Retinal pigment epithelial cell (primary cell): ENCODE measurements around the gene CELSR3.
A peak's percentile ranks its signal among the peaks of the same experiment; 100 is the strongest.

Experiments
- DNase-seq: peaks from one replicate; pipeline ENCODE4 v3.0.0-alpha.2; 2010; ENCODE audit warnings: low read depth
- H3K4me3 ChIP-seq: 2 replicates; pipeline ENCODE4 v1.5.1; 2011; ENCODE audit warnings: mild to moderate bottlenecking, low read length, control low read depth, moderate library complexity
- TF ChIP-seq, protein P1 (sequence below): conservative IDR thresholded peaks from 2 replicates; pipeline ENCODE4 v1.5.1; 2011; ENCODE audit warnings: low read depth, low read length, control low read depth, inconsistent platforms

Gene CELSR3, protein sequence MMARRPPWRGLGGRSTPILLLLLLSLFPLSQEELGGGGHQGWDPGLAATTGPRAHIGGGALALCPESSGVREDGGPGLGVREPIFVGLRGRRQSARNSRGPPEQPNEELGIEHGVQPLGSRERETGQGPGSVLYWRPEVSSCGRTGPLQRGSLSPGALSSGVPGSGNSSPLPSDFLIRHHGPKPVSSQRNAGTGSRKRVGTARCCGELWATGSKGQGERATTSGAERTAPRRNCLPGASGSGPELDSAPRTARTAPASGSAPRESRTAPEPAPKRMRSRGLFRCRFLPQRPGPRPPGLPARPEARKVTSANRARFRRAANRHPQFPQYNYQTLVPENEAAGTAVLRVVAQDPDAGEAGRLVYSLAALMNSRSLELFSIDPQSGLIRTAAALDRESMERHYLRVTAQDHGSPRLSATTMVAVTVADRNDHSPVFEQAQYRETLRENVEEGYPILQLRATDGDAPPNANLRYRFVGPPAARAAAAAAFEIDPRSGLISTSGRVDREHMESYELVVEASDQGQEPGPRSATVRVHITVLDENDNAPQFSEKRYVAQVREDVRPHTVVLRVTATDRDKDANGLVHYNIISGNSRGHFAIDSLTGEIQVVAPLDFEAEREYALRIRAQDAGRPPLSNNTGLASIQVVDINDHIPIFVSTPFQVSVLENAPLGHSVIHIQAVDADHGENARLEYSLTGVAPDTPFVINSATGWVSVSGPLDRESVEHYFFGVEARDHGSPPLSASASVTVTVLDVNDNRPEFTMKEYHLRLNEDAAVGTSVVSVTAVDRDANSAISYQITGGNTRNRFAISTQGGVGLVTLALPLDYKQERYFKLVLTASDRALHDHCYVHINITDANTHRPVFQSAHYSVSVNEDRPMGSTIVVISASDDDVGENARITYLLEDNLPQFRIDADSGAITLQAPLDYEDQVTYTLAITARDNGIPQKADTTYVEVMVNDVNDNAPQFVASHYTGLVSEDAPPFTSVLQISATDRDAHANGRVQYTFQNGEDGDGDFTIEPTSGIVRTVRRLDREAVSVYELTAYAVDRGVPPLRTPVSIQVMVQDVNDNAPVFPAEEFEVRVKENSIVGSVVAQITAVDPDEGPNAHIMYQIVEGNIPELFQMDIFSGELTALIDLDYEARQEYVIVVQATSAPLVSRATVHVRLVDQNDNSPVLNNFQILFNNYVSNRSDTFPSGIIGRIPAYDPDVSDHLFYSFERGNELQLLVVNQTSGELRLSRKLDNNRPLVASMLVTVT (N-terminal part only)

DNA sequence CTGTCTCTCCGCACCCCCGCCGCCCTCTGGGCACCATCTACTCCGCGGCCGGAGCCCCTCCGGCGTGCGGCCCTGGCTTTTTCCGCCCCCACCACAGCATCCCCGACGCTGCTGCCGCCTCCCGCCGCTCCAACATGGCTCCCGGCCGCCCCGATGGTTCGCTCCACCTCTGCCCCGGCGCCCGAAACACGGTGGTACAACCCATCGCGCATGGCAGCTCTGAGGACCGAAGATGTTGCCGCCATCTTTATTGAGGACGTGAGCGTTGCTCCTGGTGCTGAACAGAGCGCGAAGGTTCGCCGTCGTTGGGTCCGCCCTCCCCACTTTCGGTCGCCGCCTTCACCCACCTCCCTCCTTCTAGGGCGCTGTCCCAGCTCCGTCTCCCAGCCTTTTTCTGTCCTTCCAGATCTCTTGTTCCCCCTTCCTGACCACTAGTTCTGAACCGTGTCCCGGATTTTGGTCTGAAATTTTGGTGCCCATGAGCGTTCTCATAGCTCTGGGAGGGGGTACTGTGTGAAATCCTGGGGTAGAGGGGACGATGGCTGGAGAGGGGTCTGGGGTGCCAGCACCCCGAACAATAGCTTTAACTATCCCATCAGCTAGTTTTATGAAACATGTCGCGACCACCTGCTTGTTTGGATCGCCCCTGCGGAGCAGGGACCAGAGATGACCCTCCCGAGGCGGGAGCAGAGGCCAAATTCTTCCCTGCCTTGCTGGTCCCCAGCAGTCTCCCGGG is at the start of gene CELSR3:
Gene CELSR3, minus strand, starts transcription at position 134 of the 736 bp plus-strand sequence. CDS start 252 bp downstream, outside the sequence.
- H3K4me3 ChIP-seq, result peak within 1 kb of the TSS; percentile 51
- DNase-seq, result peak; percentile 75
- TF ChIP-seq, protein P1, sequence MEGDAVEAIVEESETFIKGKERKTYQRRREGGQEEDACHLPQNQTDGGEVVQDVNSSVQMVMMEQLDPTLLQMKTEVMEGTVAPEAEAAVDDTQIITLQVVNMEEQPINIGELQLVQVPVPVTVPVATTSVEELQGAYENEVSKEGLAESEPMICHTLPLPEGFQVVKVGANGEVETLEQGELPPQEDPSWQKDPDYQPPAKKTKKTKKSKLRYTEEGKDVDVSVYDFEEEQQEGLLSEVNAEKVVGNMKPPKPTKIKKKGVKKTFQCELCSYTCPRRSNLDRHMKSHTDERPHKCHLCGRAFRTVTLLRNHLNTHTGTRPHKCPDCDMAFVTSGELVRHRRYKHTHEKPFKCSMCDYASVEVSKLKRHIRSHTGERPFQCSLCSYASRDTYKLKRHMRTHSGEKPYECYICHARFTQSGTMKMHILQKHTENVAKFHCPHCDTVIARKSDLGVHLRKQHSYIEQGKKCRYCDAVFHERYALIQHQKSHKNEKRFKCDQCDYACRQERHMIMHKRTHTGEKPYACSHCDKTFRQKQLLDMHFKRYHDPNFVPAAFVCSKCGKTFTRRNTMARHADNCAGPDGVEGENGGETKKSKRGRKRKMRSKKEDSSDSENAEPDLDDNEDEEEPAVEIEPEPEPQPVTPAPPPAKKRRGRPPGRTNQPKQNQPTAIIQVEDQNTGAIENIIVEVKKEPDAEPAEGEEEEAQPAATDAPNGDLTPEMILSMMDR, result no peak

DNA sequence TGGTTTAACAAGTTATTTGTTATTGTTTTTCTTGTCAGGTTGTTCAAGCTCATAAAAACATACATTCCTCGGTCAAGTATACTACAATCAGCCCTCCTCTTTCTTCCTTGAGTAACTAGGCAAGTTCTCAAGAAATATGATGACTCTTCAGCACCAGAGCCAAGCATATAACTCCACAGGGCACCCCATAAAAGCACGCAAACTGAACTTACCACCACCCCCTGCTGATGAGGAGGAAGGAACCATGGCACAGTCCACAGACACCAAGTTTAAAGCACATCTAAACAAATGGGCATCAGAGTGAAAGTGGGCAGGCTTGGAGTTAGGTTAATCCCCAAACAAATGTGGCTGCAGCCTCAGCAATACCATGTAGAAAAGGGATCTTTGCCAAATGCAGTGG is 49.0 kb upstream of the CELSR3 start:
- TF ChIP-seq, protein P1, result no peak
- no peak overlapping the region for H3K4me3 ChIP-seq
- DNase-seq, result no peak

DNA sequence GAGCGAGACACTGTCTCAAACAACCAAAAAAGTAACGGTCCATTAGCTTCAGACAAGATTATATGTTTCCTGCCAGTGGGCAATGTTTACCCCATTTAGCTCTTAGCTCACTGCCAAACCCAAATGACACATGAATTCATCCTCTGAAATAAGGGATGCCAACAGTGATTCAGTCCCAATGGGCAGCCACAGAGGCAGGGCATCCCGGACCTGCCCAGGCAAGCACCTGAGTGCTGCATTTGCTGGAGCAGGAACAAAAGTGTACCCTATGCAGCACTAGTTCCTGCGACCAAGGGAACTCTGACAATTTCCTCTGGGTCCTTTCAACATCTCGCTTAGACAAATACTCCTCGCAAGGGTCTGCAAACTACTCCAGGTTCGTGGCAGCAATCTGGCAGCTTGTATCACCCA is 46.4 kb upstream of the CELSR3 start:
- TF ChIP-seq, protein P1, result no peak
- H3K4me3 ChIP-seq, result no peak overlapping the region

DNA sequence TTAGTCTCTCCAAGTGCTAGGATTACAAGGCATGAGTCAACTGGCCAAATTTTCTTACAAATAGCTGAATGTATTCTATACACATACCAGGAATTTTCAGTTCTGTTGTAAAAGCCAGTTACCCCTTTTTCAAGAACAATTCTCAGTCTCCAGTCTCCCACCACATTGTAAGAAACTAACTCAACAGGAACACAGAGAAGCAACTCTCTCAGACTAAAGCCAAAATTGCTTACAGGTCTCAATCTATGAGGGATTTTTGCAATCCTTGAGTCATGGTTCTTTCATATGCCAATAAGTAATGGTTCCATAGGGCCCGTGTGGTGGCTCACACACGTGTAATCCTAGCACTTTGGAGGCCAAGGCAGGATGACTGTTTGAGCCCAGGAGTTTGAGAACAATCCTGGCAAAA is 45.8 kb upstream of the CELSR3 start:
- DNase-seq, result no peak
- TF ChIP-seq, protein P1, result no peak
- H3K4me3 ChIP-seq, result no peak overlapping the region

More for the DNA sequence above, 46.4 kb upstream of the CELSR3 start:
- no peak for DNase-seq

DNA sequence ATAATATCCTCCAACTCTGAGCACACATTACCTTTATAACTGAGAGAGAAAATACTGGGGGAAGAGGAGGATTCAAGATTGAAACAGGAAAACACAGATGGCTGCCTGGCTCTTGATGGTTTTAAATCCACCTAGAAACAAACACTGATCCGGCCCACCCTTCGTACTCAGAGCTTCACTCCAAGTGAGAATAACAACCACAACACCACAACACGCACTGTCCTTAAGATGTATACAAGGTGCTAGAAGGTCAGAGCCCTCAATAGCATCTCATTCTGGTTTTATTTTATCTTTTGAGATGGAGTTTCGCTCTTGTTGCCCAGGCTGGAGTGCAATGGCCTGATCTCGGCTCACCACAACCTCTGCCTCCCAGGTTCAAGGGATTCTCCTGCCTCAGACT is 44.5 kb upstream of the CELSR3 start:
- DNase-seq, result no peak
- TF ChIP-seq, protein P1, result no peak
- H3K4me3 ChIP-seq, result no peak overlapping the region

DNA sequence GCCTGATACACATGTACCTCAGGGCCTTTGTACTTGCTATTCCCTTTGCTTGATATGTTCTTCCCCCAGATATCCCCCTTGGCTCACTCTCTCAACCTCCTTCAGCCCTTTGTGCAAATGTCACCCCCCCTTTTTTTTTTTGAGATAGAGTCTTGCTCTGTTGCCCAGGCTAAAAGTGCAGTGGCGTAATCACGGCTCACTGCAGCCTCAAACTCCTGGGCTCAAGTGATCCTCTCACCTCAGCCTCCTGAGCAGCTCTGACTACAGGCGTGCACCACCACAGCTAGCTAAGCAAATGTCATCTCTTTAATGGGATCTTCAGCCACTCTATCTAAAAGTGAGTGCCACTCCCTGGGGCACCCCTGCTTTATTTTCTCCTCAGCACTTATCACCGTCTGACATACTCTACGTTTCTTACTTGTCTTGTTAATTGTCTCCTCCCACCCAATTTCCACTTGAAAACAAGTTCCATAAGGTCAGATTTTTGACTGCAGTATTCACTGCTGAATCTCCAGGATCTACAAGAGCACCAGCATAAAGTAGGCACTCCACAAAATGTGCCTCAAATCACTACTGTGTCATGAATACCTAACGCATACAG is 39.7 kb upstream of the CELSR3 start:
- no peak overlapping the region for H3K4me3 ChIP-seq
- DNase-seq, result no peak
- TF ChIP-seq, protein P1, result no peak
